GM12892 (cell line): ENCODE measurements around the gene GPR137.

ENCODE experiments used
- POLR2A ChIP-seq: IDR thresholded peaks from 2 replicates; pipeline ENCODE4 v1.6.1; 2011; ENCODE audit warnings: low read depth, low read length, control low read depth
- POLR2AphosphoS5 ChIP-seq: IDR thresholded peaks from 2 replicates; pipeline ENCODE4 v1.6.1; 2011; ENCODE audit warnings: low read depth, low read length, control low read depth

DNA sequence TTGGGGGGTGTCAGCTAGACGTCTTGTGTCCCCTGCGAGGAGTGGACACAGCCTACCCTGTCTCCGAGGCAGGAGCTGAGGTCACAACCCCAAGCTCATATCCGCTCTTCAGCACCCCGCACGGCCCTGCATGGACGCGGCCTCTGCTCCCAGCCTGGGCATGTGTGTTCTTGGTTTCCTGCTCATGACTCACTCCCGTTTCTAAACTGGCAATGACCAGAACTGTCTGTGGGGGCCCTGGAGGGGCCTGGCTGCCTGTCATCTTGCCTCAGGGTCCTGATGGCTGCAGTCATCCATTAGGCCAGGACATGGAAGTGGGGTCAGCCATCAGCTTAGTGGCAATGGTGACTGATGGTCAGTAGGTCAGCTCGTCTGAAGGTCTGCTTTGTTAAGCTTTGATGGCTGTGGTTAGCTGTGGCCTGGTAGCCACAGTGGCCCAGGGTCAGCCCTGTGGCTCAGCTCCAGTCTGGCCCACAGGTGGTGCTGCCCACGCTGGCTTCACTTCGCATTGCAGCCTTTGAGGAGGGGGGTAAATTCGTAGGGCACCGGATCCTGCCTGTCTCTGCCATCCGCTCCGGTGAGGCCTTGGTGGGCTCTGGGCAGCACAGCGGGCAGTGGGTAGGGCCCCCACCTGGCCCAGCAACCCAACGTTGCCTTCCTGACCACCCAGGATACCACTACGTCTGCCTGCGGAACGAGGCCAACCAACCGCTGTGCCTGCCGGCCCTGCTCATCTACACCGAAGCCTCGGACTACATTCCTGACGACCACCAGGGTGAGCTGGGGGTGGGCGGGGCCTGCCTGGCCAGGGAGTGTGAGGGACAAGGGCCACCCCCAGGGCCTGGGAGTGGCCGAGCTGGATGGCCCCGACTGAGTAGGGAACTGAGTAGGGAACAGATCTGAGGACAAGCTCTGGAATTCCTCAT, 22.4 kb upstream of the GPR137 start:
- TF ChIP-seq POLR2A: no peak
- TF ChIP-seq POLR2AphosphoS5: no peak
